ENCODE measurements around the gene CFTR.

- TF ChIP-seq USF2 (IDR thresholded peaks at IDR 0.05; ENCODE audit: low read length), result no peak
- no peak for TF ChIP-seq JUN (IDR thresholded peaks at IDR 0.05; ENCODE audit: low read depth, low read length)
- TF ChIP-seq EZH2 (IDR thresholded peaks at IDR 0.05; ENCODE audit: low read depth, low read length, severe bottlenecking), result no peak
- TF ChIP-seq, protein P1, sequence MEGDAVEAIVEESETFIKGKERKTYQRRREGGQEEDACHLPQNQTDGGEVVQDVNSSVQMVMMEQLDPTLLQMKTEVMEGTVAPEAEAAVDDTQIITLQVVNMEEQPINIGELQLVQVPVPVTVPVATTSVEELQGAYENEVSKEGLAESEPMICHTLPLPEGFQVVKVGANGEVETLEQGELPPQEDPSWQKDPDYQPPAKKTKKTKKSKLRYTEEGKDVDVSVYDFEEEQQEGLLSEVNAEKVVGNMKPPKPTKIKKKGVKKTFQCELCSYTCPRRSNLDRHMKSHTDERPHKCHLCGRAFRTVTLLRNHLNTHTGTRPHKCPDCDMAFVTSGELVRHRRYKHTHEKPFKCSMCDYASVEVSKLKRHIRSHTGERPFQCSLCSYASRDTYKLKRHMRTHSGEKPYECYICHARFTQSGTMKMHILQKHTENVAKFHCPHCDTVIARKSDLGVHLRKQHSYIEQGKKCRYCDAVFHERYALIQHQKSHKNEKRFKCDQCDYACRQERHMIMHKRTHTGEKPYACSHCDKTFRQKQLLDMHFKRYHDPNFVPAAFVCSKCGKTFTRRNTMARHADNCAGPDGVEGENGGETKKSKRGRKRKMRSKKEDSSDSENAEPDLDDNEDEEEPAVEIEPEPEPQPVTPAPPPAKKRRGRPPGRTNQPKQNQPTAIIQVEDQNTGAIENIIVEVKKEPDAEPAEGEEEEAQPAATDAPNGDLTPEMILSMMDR (IDR thresholded peaks at IDR 0.05; ENCODE audit: control extremely low read depth in 1 of 3, insufficient read depth in 1 of 3, low read depth in 1 of 3, low read length in 3 of 3), result no peak
- TF ChIP-seq POLR2AphosphoS5 (IDR thresholded peaks at IDR 0.05; ENCODE audit: low read depth, low read length), result no peak
- no peak for TF ChIP-seq ZNF274 (IDR thresholded peaks at IDR 0.05; ENCODE audit: borderline replicate concordance, extremely low read depth, low read length)
- no peak for TF ChIP-seq EP300 (IDR thresholded peaks at IDR 0.05; ENCODE audit: borderline replicate concordance in 1 of 2, low read depth in 2 of 2, low read length in 2 of 2)
- TF ChIP-seq SP1 (IDR thresholded peaks at IDR 0.05; ENCODE audit: low read depth, low read length), result no peak
- TF ChIP-seq GABPA (IDR thresholded peaks at IDR 0.05; ENCODE audit: borderline replicate concordance, insufficient read depth, low read length), result no peak
- no peak for TF ChIP-seq RFX5 (IDR thresholded peaks at IDR 0.05; ENCODE audit: borderline replicate concordance, low read depth, low read length)
- TF ChIP-seq TAF1 (IDR thresholded peaks at IDR 0.05; ENCODE audit: low read depth, low read length), result no peak
- TF ChIP-seq EGR1 (IDR thresholded peaks at IDR 0.05; ENCODE audit: borderline replicate concordance, low read depth, low read length), result no peak
- no peak for TF ChIP-seq TEAD4 (IDR thresholded peaks at IDR 0.05; ENCODE audit: low read depth, low read length)
These were observed 212.5 kb downstream of the CFTR start for GRCh38 chr7:117692338-117692737.
